Measurements from ENCODE around the gene ZBTB49.

DNA sequence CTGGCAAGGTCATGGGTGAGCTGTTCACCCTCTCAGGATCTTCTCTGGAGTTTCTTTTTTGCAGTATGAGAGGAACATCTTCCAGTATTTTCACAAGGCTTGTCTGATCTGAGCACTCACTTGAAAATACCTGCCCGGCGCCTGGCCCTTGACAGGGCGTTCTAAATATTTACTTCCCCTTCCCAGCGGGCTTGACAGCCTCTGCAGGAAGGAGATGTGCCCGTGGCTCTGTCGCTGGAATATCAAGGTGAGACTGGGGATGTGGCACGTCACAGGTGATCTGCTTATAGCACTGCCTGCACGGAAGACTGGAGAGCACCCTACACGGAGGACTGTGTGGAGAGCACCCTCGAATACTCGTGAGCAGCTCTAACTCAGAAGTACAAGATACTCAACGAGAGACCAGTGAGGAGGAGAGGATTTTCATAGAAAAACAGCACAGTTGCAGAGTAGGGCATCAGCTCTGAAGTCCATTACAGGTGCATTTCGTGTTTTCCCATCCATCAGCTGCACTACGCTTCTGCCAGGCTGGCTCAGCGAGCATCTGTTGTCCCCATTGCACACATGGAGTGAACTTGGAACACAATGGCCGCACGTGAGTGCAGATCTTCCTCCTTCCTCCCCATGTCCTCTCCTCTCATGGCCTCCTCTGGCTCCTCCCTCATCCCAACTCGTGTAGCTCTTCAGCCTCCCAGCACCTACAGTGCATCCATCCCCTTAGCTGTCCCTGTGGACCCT lies 32.1 kb downstream of the ZBTB49 start:
- TF ChIP-seq, protein P1, sequence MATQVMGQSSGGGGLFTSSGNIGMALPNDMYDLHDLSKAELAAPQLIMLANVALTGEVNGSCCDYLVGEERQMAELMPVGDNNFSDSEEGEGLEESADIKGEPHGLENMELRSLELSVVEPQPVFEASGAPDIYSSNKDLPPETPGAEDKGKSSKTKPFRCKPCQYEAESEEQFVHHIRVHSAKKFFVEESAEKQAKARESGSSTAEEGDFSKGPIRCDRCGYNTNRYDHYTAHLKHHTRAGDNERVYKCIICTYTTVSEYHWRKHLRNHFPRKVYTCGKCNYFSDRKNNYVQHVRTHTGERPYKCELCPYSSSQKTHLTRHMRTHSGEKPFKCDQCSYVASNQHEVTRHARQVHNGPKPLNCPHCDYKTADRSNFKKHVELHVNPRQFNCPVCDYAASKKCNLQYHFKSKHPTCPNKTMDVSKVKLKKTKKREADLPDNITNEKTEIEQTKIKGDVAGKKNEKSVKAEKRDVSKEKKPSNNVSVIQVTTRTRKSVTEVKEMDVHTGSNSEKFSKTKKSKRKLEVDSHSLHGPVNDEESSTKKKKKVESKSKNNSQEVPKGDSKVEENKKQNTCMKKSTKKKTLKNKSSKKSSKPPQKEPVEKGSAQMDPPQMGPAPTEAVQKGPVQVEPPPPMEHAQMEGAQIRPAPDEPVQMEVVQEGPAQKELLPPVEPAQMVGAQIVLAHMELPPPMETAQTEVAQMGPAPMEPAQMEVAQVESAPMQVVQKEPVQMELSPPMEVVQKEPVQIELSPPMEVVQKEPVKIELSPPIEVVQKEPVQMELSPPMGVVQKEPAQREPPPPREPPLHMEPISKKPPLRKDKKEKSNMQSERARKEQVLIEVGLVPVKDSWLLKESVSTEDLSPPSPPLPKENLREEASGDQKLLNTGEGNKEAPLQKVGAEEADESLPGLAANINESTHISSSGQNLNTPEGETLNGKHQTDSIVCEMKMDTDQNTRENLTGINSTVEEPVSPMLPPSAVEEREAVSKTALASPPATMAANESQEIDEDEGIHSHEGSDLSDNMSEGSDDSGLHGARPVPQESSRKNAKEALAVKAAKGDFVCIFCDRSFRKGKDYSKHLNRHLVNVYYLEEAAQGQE (IDR thresholded peaks at IDR 0.05; ENCODE audit: borderline replicate concordance) = no peak
- TF ChIP-seq, protein P2, sequence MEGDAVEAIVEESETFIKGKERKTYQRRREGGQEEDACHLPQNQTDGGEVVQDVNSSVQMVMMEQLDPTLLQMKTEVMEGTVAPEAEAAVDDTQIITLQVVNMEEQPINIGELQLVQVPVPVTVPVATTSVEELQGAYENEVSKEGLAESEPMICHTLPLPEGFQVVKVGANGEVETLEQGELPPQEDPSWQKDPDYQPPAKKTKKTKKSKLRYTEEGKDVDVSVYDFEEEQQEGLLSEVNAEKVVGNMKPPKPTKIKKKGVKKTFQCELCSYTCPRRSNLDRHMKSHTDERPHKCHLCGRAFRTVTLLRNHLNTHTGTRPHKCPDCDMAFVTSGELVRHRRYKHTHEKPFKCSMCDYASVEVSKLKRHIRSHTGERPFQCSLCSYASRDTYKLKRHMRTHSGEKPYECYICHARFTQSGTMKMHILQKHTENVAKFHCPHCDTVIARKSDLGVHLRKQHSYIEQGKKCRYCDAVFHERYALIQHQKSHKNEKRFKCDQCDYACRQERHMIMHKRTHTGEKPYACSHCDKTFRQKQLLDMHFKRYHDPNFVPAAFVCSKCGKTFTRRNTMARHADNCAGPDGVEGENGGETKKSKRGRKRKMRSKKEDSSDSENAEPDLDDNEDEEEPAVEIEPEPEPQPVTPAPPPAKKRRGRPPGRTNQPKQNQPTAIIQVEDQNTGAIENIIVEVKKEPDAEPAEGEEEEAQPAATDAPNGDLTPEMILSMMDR (IDR thresholded peaks at IDR 0.05; ENCODE audit: poor library complexity, severe bottlenecking) = no peak
- TF ChIP-seq EZH2 (IDR thresholded peaks at IDR 0.05; ENCODE audit: borderline replicate concordance, insufficient read depth, low read length, poor library complexity, severe bottlenecking) (no peak), POLR2AphosphoS5 (IDR thresholded peaks at IDR 0.05) (no peak), RAD21 (conservative IDR thresholded peaks at IDR 0.05) (no peak), EP300 (conservative IDR thresholded peaks at IDR 0.05; ENCODE audit: poor library complexity, severe bottlenecking) (no peak), TAF1 (IDR thresholded peaks at IDR 0.05; ENCODE audit: low read depth) (no peak), MXI1 (conservative IDR thresholded peaks at IDR 0.05; ENCODE audit: poor library complexity, severe bottlenecking) (no peak)
